Right ventricle myocardium inferior (tissue), 1 donor: Measurements from ENCODE around the gene PGM1. TPM values are rescaled to one million over a fixed set of nuclear protein-coding genes. Genes with fewer than 3 reads are reported as not detected.

Experiments
- total RNA-seq: library from RNA; stranded (reverse); fragmentation: NEBNext Ultra II Directional; extraction: Animal tissue kit (Norgen Biotek cat#: 25700); gene quantifications from one replicate; pipeline ENCODE4 v1.2.1, GENCODE V29; 2021
- donor health status: DM: no; HTN: yes; CAD: no; lungs with severe emphysema.

PGM1 gene
- total RNA-seq, 1 donor from 2014 or later = 281 TPM

Other genes starting within 250 kb of the PGM1 start
- gene ALG6, start 225.8 kb upstream of the PGM1 start, total RNA-seq = 5.2 TPM
- 9.3 TPM for gene ITGB3BP, start 70.2 kb upstream of the PGM1 start, total RNA-seq
- 9.0 TPM for gene EFCAB7, start 69.9 kb upstream of the PGM1 start, total RNA-seq
- 8.4 TPM for gene ROR1, start 180.6 kb downstream of the PGM1 start, total RNA-seq